GM19238 (cell line): ENCODE data around the gene KAZN.

Experiments used
- DNase-seq: peaks from one replicate; pipeline ENCODE4 v3.0.0; 2011; ENCODE audit warnings: low spot score; ENCODE audit not compliant: insufficient read length

Gene KAZN

DNA sequence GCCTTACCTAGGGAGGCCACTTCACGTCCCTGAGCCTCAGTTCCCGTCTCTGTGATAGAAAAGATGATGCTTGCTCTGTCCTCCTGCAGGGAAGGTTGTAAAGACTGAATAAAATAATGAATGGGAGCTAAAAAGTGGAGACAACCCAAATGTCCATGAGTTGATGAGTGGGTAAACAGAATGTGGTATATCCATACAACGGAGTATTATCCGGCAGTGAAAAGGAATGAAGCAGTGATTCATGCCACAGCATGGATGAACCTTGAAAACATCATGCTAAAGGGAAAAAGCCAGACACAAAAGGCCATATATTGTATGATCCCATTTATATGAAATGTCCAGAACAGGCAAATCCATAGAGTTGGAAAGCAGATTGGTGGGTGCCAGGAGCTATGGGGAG lies 77.9 kb downstream of the KAZN start:
- DNase-seq, result no peak

DNA sequence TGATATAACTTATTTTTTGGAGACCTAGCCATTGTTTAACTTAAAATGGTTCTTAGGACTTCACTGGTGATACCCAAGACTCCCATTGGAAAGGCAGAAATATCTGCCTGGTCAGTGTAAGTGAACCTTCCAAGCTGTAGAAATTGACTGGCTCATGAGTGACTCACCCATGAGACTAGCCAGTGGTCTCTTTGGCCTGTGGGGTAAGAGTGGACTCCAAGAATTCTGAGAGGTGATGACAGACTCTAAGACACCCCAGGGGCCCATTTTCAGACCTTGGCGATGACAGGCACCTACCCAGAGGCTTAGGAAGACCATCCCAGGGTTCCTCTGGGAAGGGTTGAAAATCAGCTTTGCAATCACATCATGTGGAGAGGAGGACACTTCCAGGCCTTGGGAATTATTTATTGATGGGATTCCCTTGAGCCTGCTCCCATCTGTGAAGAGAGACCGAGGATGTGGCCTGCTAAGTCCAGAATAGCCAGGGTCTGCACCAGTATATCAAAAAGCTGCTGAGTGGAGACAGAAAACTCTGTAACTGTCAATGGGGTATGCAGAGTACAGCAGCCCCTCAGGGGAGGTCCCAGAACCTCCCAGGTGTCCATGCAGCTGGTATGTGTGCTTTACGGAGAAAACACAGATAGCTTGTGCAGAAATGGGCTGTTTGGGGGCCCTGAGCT lies 78.9 kb downstream of the KAZN start:
- no peak for DNase-seq

- no peak for DNase-seq
Measured at GRCh38 chr1:14678011-14678638, 79.6 kb downstream of the KAZN start.

- DNase-seq, result no peak
Measured at GRCh38 chr1:14679027-14679688, 80.7 kb downstream of the KAZN start.

DNA sequence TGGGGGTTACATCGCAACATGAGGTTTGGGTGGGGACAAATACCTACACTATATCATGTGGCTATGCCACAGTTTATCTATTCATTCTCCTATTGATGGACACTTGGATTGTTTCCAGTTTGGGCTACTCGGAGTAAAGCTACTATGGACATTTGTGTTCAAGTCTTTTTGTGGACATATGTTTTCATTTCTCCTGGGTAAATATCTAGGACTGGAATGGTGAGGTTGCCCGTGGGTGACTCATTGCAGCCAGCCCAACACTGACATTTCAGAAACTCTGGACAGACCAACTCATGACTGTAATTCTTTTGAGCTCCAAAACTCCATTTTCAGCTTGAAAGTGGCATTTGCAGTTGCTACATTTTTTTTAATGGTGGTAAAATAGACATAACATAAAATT lies 82.7 kb downstream of the KAZN start:
- no peak for DNase-seq

GRCh38 chr1:14682941-14683621 lies 84.6 kb downstream of the KAZN start:
- no peak for DNase-seq

DNA sequence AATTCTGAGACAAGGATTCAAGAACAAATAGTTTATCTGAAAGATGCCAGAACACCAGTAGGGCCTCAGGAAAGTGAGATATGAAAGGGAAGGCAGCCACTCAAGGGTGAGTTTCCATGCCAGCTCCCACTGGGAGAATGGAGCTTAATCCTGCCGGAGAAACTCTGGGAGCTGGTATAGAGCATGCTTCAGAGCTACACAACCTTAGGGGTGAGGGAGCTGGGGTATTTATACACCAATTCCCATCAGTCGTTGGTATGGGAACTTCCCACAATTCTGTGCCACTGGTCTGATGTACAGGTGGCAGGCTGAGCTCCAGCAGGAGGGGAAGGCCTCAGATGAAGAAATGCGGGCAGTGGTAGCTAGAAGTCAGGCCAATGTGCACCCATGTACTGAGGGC lies 86.6 kb downstream of the KAZN start:
- DNase-seq, result no peak

- DNase-seq, result no peak
Measured at GRCh38 chr1:14686701-14687100, 88.2 kb downstream of the KAZN start.

- no peak for DNase-seq
Measured at GRCh38 chr1:14687147-14687546, 88.7 kb downstream of the KAZN start.

- no peak for DNase-seq
Measured at GRCh38 chr1:14689996-14690615, 91.6 kb downstream of the KAZN start.

GRCh38 chr1:14693949-14694348 lies 95.5 kb downstream of the KAZN start:
- no peak for DNase-seq

- no peak for DNase-seq
Measured at GRCh38 chr1:14694589-14694988, 96.1 kb downstream of the KAZN start.

DNA sequence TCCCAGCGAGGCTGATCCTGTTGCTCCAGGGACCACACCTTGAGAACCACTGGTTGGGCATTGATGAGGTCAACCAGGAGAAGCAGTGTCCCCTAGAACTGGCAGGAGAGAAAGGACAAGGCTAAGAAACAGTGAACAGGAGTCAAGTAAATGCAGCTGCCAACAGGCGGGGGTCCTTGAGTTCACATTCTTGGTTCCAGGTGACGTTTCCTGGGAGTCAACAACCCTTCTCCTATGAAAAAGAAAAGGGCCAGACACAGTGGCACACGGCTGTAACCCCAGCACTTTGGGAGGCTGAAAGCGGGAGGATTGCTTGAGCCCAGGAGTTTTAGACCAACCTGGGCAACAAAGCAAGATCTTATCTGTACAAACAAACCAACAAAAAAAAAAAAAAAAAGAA lies 98.3 kb downstream of the KAZN start:
- no peak for DNase-seq

DNA sequence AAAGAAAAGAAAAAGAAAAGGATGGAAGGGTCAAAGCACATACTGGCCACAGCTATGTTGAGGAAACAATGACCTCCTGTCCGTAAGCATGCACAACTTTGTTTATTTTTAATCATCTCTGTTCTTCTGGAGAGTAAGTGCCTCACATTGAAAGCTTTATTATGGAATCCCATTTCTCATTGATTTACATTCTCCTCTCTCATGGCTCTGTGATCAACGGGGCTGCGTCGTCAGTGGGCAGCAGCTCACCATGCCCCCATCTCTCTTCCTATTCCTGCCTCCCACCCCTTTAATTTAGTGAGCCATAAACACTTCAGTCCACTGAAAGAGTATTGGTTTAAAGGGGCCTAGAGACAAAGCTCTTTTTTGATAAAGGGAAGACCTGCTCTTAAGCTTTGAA lies 98.9 kb downstream of the KAZN start:
- no peak for DNase-seq

- DNase-seq, result no peak
Measured at GRCh38 chr1:14698314-14698713, 99.8 kb downstream of the KAZN start.

DNA sequence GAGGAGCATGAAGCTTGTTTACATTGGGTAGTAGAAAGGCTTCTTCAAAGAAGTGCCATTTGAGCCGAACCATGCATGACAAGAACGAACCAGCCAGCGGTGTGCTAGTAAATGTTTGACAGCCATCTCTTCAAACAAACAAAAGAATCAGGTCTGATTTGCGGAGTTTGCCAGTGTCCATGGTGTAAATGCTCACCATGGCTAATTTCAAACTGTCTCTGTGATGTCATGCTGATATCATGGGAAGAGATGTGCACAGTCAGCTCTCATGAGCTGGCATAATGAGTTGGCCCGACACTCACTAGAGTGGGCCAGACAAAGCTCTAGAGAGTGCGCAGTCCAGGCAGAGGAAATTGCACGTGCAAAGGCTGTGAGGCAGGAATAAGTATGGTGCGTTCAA lies 101.1 kb downstream of the KAZN start:
- DNase-seq, result no peak

DNA sequence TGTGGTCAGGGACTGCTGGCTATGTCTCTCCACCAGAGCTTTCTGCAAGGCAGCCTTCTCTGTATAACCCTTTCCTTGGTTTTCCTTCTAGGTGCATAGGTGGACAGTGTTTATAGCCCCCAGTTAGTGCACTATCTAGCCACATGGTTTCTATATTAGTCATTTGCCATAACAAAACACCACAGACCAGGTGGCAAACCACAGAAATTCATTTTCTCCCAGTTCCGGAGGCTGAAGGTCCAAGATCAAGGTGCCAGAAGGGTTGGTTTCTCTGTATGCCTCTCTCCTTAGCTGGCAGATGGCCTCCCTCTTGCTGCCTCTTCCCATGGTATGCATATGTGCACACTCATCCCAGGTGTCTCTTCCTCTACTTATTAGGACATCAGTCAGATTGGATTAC lies 106.4 kb downstream of the KAZN start:
- DNase-seq, result no peak

DNA sequence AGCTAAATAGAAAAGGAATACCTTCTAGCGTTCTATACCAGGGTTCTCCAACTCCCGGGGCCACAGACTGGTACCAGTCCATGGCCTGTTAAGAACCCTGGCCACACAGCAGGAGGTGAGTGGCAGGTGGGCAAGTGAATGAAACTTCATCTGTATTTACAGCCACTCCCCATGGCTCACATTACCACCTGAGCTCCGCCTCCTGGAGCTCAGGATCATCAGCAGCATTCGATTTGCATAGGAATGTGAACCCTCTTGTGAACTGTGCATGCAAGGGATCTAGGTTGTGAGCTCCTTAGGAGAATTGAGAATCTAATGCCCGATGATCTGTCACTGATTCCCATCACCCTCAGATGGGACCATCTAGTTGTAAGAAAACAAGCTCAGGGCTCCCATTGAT lies 107.3 kb downstream of the KAZN start:
- no peak for DNase-seq

DNA sequence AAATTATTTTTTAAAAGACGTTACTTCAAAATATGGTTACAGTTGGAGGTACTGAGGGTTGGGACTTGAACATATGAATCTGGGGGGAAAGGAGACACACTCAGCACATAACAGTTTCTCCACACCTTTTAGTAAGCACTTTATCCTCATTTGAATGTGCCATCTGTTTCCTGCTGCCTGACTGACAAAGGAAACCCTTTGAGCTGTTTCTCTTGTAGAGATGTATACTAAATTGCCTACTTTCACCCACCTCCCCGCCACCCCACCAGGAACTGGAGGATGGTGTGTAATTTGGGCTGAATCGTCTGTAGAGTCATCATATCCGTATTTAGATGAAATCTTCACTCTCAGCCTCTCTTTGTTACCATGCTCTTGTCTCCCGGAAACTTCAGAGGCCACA lies 108.1 kb downstream of the KAZN start:
- DNase-seq, result no peak

GRCh38 chr1:14707531-14708445 lies 109.3 kb downstream of the KAZN start:
- DNase-seq, result no peak

DNA sequence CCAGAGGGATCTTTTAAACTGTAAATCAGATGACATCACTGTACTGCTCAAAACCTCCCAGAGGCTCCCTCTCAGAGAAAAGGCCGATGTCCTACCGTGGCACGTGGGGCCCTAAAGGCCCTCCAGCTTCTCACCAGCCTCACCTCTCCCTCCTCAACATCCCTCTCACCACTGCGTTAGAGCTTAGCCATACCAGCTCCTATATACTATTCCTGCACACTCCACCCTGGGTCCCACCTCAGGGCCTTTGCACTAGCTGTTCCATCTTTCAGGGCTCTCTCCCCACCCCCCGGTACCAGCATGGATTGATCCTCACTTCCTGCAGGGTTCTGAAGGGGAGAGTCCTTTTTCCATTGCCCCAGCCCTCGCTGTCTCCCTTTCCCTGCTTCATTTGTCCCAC lies 111.8 kb downstream of the KAZN start:
- DNase-seq, result no peak
